ENCODE results near the gene NCOA7. TPM values are rescaled to one million over a fixed set of nuclear protein-coding genes. Genes with fewer than 3 reads are reported as not detected.
"Not testable (repeated sequence)": the region's sequence is repeated elsewhere in the genome, so short reads cannot be mapped to it uniquely, and the experiment has no call there.

The NCOA7 gene
- polyA plus RNA-seq, 1 of the 3 experiments (the other 2 are of a cell fraction): 16.3 TPM

DNA sequence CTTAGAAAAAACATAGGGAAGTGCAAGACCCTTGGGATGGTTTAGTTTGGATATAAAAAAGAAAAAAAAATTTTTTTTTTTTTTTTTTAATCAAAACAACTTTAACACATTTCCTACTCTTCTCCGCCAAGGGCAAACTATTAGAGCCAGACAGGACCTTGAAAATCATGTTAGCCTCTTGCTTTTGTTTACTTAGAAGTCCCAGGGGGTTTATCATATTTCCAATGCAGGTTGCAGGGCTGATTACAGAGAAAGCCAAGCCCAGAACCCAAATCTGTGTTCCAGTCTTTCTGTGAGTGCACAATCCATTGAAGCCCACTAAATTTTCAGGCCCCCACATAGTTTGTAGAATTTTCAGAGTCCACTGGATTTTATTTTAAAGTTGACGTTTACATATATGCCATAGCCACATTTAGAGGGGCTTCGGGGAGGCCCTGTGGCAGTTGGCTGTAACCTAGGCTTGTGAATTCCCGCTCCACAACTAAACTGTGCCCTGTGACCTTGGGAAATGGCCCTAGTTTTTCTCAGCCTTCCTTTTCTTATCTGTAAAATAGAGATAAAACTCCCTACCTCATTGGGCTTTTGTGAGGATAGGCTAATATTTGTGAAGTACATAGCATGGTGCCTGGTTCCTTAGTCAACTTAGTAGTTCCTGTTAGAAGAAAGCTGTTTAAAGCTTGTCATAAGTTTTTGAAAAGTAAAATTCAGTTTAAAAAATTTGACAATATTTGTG is 55.7 kb downstream of the NCOA7 start:
- Histone ChIP-seq H3K4me3 (ENCODE audit: low read depth in 2 of 2, low read length in 1 of 2) (no peak overlapping the region), H3K4me2 (no peak overlapping the region), H3K9me2 (no peaks in the 10 kb centered on the region), H4K20me1 (ENCODE audit: insufficient read depth) (no peaks in the 10 kb centered on the region), H3K36me3 (replicated peaks in 1 of 2; ENCODE audit: control insufficient read depth in 1 of 2, insufficient read depth in 2 of 2, low read length in 1 of 2) (no peaks in the 10 kb centered on the region), H3K9me3 (no peaks in the 10 kb centered on the region), H3K79me2 (ENCODE audit: insufficient read depth) (0 out of 2 replicates have a peak, but pooled peaks cover under 1% of the 10 kb centered on the region), H3F3A (replicated peaks; ENCODE audit: insufficient read depth) (no peaks in the 10 kb centered on the region), H3K27ac (ENCODE audit: low read depth in 2 of 2, low read length in 1 of 2) (peak overlapping the region in 1 of 2 experiments; percentile 40; a peak in 2 of 4 replicates), H3K4me1 (ENCODE audit: control insufficient read depth in 1 of 2, insufficient read depth in 2 of 2, low read depth in 1 of 2, low read length in 1 of 2) (peaks cover 0 to 9% of the 10 kb centered on the region in 2 experiments; a peak in 2 of 4 replicates), H3K9ac (no peak overlapping the region), H3K27me3 (ENCODE audit: insufficient read depth) (no peaks in the 10 kb centered on the region), H2AFZ (ENCODE audit: low read depth) (no peak overlapping the region)
- POLR2A ChIA-PET: no interaction called here
- WGBS (ENCODE audit: low lambda C conversion rate): 95% methylated on average over 4 of the region's 4 CpGs
- no peak for TF ChIP-seq RXRA (IDR thresholded peaks at IDR 0.05; ENCODE audit: borderline replicate concordance, low read depth)
- TF ChIP-seq TEAD4 (IDR thresholded peaks at IDR 0.05; ENCODE audit: borderline replicate concordance, insufficient read depth): no peak
- CTCF ChIA-PET: interaction anchor here (0.7 to 2.0 kb wide), 2 partner anchors 11 to 70 kb away, joined by 3 to 5 read pairs; no protein-coding TSS in a partner anchor
- no peak for DNase-seq

DNA sequence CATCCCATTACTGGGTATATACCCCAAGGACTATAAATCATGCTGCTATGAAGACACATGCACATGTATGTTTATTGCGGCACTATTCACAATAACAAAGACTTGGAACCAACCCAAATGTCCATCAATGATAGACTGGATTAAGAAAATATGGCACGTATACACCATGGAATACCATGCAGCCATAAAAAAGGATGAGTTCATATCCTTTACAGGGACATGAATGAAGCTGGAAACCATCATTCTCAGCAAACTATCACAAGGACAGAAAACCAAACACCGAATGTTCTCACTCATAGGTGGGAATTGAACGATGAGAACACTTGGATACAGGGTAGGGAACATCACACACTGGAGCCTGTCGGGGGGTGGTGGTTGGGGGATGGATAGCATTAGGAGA is 57.5 kb downstream of the NCOA7 start:
- DNase-seq; H3K9me2 ChIP-seq; H2AFZ ChIP-seq (ENCODE audit: low read depth); H3F3A ChIP-seq (replicated peaks; ENCODE audit: insufficient read depth); H3K27ac ChIP-seq (ENCODE audit: low read depth in 2 of 2, low read length in 1 of 2); H3K4me3 ChIP-seq (ENCODE audit: low read depth in 2 of 2, low read length in 1 of 2); H3K9me3 ChIP-seq; H3K79me2 ChIP-seq (ENCODE audit: insufficient read depth); H3K27me3 ChIP-seq (ENCODE audit: insufficient read depth); POLR2A ChIA-PET; H3K4me1 ChIP-seq (ENCODE audit: control insufficient read depth in 1 of 2, insufficient read depth in 2 of 2, low read depth in 1 of 2, low read length in 1 of 2); H4K20me1 ChIP-seq (ENCODE audit: insufficient read depth); H3K36me3 ChIP-seq (replicated peaks in 1 of 2; ENCODE audit: control insufficient read depth in 1 of 2, insufficient read depth in 2 of 2, low read length in 1 of 2); CTCF ChIA-PET; H3K9ac ChIP-seq; H3K4me2 ChIP-seq: not testable (repeated sequence)
- 98% methylated on average over 5 of the region's 5 CpGs for WGBS (ENCODE audit: low lambda C conversion rate)

DNA sequence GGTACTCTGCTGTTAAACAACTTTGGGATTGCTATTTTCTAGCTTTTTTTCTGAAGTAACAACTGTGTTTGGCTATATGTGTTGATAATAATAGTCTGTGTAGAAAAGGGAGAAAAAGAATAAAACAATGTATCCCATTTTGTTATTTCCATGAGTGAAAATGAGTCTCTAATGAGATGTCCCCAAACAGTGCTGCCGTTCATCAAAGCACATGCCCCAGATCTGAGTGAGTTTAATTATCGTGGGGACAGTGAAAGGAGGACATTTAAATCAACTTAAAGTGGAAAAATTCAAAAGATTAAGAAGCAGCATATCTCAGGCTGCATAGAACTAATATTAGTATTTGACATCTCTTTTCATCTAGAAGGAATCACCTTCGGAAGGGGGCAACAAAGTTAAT is 59.6 kb downstream of the NCOA7 start:
- no peaks in the 10 kb centered on the region for H4K20me1 ChIP-seq (ENCODE audit: insufficient read depth)
- 0 out of 2 replicates have a peak, but pooled peaks have one; percentile 28 for TF ChIP-seq GATA2 (CRISPR knock-in tag; IDR thresholded peaks at IDR 0.05)
- no peak for TF ChIP-seq RAD21 (IDR thresholded peaks at IDR 0.05; ENCODE audit: low read length)
- TF ChIP-seq TEAD4 (IDR thresholded peaks at IDR 0.05; ENCODE audit: borderline replicate concordance, insufficient read depth): no peak
- TF ChIP-seq, protein P1, sequence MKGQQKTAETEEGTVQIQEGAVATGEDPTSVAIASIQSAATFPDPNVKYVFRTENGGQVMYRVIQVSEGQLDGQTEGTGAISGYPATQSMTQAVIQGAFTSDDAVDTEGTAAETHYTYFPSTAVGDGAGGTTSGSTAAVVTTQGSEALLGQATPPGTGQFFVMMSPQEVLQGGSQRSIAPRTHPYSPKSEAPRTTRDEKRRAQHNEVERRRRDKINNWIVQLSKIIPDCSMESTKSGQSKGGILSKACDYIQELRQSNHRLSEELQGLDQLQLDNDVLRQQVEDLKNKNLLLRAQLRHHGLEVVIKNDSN (IDR thresholded peaks at IDR 0.05; ENCODE audit: borderline replicate concordance, low read depth): no peak
- TF ChIP-seq, protein P2, sequence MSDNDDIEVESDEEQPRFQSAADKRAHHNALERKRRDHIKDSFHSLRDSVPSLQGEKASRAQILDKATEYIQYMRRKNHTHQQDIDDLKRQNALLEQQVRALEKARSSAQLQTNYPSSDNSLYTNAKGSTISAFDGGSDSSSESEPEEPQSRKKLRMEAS (IDR thresholded peaks at IDR 0.05; ENCODE audit: low read depth): no peak
- no peak overlapping the region for H3K4me2 ChIP-seq
- 64% methylated on average over 3 of the region's 3 CpGs for WGBS (ENCODE audit: low lambda C conversion rate)
- POLR2A ChIA-PET: no interaction called here
- no peaks in the 10 kb centered on the region for H3K27me3 ChIP-seq (ENCODE audit: insufficient read depth)
- H3K9me2 ChIP-seq: no peaks in the 10 kb centered on the region
- DNase-seq: no peak
- no peak overlapping the region for H2AFZ ChIP-seq (ENCODE audit: low read depth)
- H3K4me3 ChIP-seq (ENCODE audit: low read depth in 2 of 2, low read length in 1 of 2): no peak overlapping the region
- peaks cover 6% of the 10 kb centered on the region for H3K79me2 ChIP-seq (ENCODE audit: insufficient read depth)
- H3K9me3 ChIP-seq: no peaks in the 10 kb centered on the region
- peak overlapping the region in 1 of 2 experiments; percentile 34; a peak in 2 of 4 replicates for H3K27ac ChIP-seq (ENCODE audit: low read depth in 2 of 2, low read length in 1 of 2)
- H3K9ac ChIP-seq: no peak overlapping the region
- no peaks in the 10 kb centered on the region for H3K36me3 ChIP-seq (replicated peaks in 1 of 2; ENCODE audit: control insufficient read depth in 1 of 2, insufficient read depth in 2 of 2, low read length in 1 of 2)
- H3F3A ChIP-seq (replicated peaks; ENCODE audit: insufficient read depth): no peaks in the 10 kb centered on the region
- CTCF ChIA-PET: interaction anchor here (0.9 to 1.2 kb wide), 2 partner anchors 39 to 58 kb away, joined by 3 read pairs; no protein-coding TSS in a partner anchor
- H3K4me1 ChIP-seq (ENCODE audit: control insufficient read depth in 1 of 2, insufficient read depth in 2 of 2, low read depth in 1 of 2, low read length in 1 of 2): peaks cover 0 to 4% of the 10 kb centered on the region in 2 experiments; a peak in 2 of 4 replicates

Data from SK-N-SH (cell line).